Astrocyte of the cerebellum (primary cell): Measurements from ENCODE around the gene ZNF148.

ENCODE experiments used
- DNase-seq: peaks from one replicate; pipeline ENCODE4 v3.0.0-alpha.2; 2011; ENCODE audit warnings: low read depth
- H3K4me3 ChIP-seq: 2 replicates; pipeline ENCODE4 v1.5.1; 2011; ENCODE audit warnings: mild to moderate bottlenecking, low read depth, low read length, moderate library complexity
- CTCF ChIP-seq: IDR thresholded peaks from 2 replicates; pipeline ENCODE4 v1.5.1; 2012; ENCODE audit warnings: low read length, low read depth, moderate library complexity, mild to moderate bottlenecking; ENCODE audit errors: missing control alignments
- in situ Hi-C: cut with HindIII; loops from 2 replicates; pipeline ENCODE4 v1.10.0; 2017; ENCODE audit warnings: low sequenced_read_pairs

ZNF148 gene

GRCh38 chr3:125357837-125358236 lies 17.3 kb downstream of the ZNF148 start:
- in situ Hi-C loops: no loop called here
- TF ChIP-seq CTCF: no peak
- DNase-seq: no peak
- H3K4me3 ChIP-seq: peak overlapping the region; percentile 55

- in situ Hi-C loops: no loop called here
- TF ChIP-seq CTCF: no peak
- H3K4me3 ChIP-seq: peak overlapping the region; percentile 55
- no peak for DNase-seq
These were observed 18.0 kb downstream of the ZNF148 start for GRCh38 chr3:125357032-125357658.

GRCh38 chr3:125356140-125357026 lies 18.7 kb downstream of the ZNF148 start:
- H3K4me3 ChIP-seq: peak overlapping the region; percentile 55
- DNase-seq: no peak
- in situ Hi-C loops: no loop called here
- no peak for TF ChIP-seq CTCF

- H3K4me3 ChIP-seq: no peak overlapping the region
- TF ChIP-seq CTCF: no peak
- DNase-seq: no peak
- in situ Hi-C loops: no loop called here
These were observed 21.5 kb downstream of the ZNF148 start for GRCh38 chr3:125353659-125354058.

GRCh38 chr3:125353128-125353527 lies 22.0 kb downstream of the ZNF148 start:
- TF ChIP-seq CTCF: no peak
- no peak for DNase-seq
- H3K4me3 ChIP-seq: no peak overlapping the region
- in situ Hi-C loops: no loop called here

- no peak for DNase-seq
- in situ Hi-C loops: no loop called here
- TF ChIP-seq CTCF: no peak
- H3K4me3 ChIP-seq: no peak overlapping the region
These were observed 23.2 kb downstream of the ZNF148 start for GRCh38 chr3:125351814-125352456.
